Measurements from ENCODE around the gene GNG7.

Gene GNG7

DNA sequence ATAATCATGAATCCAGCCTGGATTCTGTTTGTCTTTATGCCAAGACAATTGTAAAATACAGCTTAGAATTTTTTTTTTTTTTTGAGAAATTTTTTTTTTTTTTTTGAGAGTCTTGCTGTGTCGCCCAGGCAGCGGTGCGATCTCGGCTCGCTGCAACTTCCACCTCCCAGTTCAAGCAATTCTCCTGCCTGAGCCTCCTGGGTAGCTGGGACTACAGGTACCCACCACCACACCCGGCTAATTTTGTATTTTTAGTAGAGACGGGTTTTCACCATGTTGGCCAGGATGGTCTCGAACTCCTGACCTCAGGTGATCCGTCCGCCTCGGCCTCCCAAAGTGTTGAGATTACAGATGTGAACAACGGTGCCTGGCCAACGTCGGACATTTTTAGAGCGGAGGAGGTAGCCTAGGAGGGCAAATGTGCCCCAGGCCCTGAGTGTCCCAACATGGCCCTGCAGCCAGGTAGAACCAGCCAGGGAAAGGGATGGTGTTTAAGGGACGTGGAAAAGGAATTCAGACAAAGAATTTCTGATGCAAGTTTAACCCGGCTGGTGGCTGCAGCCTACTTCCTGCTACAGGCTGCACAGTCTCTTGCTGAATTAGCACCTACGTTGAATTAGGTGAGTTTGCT is 89.8 kb downstream of the GNG7 start:
- Histone ChIP-seq H2AFZ (ENCODE audit: low read length) (no peak overlapping the region), H3K9me2 (replicated peaks; ENCODE audit: insufficient read depth, low read length) (no peaks in the 10 kb centered on the region), H3K36me3 (replicated peaks; ENCODE audit: insufficient read depth, low read length) (no peaks in the 10 kb centered on the region), H3K27me3 (replicated peaks; ENCODE audit: insufficient read depth, low read length) (no peaks in the 10 kb centered on the region), H3K9me3 (replicated peaks; ENCODE audit: insufficient read depth, low read length) (no peaks in the 10 kb centered on the region), H3K4me1 (ENCODE audit: low read length) (peaks cover 36% of the 10 kb centered on the region), H3K9ac (ENCODE audit: low read length) (no peak overlapping the region), H3K4me3 (ENCODE audit: low read length) (no peak overlapping the region), H3F3A (ENCODE audit: insufficient read depth, low read length) (peaks cover 37% of the 10 kb centered on the region), H3K4me2 (ENCODE audit: low read depth, low read length) (no peak overlapping the region), H4K20me1 (ENCODE audit: insufficient read depth, low read length) (no peaks in the 10 kb centered on the region), H3K27ac (ENCODE audit: low read length) (no peak overlapping the region), H3K79me2 (ENCODE audit: low read length) (peaks cover 32% of the 10 kb centered on the region)
- no peak for DNase-seq
- no peak for TF ChIP-seq EZH2 (optimal IDR thresholded peaks at IDR 0.05; ENCODE audit: low read depth, low read length)

DNA sequence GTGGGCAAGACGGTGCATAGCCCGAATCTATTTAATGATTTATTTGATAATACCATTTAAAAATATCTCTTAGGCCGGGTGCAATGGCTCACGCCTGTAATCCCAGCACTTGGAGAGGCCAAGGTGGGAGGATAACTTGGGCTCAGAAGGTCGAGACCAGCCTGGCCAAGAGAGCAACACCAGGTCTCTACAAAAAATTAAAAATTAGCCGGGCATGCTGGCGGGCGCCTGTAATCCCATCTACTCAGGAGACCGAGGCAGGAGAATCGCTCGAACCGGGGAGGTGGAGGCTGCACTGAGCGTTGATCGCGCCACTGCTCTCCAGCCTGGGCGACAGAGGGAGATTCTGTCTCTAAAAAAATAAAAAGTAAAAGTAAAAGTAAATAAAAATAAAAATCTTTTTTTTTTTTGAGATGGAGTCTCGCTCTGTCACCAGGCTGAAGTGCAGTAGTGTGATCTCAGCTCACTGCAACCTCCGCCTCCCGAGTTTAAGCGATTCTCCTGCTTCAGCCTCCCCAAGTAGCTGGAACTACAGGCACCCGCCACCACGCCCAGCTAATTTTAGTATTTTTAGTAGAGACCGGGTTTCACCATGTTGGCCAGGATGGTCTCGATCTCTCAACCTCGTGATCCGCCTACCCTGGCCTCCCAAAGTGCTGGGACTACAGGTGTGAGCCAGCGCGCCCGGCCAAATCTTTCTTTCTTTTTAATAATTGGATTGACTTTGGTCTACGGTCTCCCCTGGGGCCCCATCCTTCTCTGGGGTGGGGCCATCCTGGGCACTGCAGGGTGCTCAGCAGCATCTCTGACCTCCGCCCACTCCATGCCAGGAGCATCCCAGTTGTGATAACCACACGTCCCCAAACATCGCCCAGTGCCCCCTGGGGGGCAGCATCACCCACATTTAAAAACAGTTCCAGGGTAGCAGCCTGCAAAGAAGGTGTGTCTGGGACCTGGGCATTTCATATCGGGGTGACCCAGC is 90.7 kb downstream of the GNG7 start:
- H3K27me3 ChIP-seq (replicated peaks; ENCODE audit: insufficient read depth, low read length): no peaks in the 10 kb centered on the region
- peaks cover 28% of the 10 kb centered on the region for H3K79me2 ChIP-seq (ENCODE audit: low read length)
- peak overlapping the region; percentile 99; the same call in 1 of the 2 replicates for H3K27ac ChIP-seq (ENCODE audit: low read length)
- H3K4me3 ChIP-seq (ENCODE audit: low read length): no peak overlapping the region
- peak overlapping the region; percentile 93 for H3K4me2 ChIP-seq (ENCODE audit: low read depth, low read length)
- peak overlapping the region; percentile 90; the same call in 1 of the 2 replicates for H3K9ac ChIP-seq (ENCODE audit: low read length)
- H3K36me3 ChIP-seq (replicated peaks; ENCODE audit: insufficient read depth, low read length): no peaks in the 10 kb centered on the region
- H3K9me2 ChIP-seq (replicated peaks; ENCODE audit: insufficient read depth, low read length): no peaks in the 10 kb centered on the region
- peaks cover 39% of the 10 kb centered on the region for H3F3A ChIP-seq (ENCODE audit: insufficient read depth, low read length)
- no peaks in the 10 kb centered on the region for H3K9me3 ChIP-seq (replicated peaks; ENCODE audit: insufficient read depth, low read length)
- H4K20me1 ChIP-seq (ENCODE audit: insufficient read depth, low read length): no peaks in the 10 kb centered on the region
- no peak overlapping the region for H2AFZ ChIP-seq (ENCODE audit: low read length)
- peaks cover 37% of the 10 kb centered on the region for H3K4me1 ChIP-seq (ENCODE audit: low read length)
- no peak for TF ChIP-seq EZH2phosphoT487 (IDR thresholded peaks at IDR 0.05; ENCODE audit: low read length)
- TF ChIP-seq, protein P1, sequence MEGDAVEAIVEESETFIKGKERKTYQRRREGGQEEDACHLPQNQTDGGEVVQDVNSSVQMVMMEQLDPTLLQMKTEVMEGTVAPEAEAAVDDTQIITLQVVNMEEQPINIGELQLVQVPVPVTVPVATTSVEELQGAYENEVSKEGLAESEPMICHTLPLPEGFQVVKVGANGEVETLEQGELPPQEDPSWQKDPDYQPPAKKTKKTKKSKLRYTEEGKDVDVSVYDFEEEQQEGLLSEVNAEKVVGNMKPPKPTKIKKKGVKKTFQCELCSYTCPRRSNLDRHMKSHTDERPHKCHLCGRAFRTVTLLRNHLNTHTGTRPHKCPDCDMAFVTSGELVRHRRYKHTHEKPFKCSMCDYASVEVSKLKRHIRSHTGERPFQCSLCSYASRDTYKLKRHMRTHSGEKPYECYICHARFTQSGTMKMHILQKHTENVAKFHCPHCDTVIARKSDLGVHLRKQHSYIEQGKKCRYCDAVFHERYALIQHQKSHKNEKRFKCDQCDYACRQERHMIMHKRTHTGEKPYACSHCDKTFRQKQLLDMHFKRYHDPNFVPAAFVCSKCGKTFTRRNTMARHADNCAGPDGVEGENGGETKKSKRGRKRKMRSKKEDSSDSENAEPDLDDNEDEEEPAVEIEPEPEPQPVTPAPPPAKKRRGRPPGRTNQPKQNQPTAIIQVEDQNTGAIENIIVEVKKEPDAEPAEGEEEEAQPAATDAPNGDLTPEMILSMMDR (IDR thresholded peaks at IDR 0.05; ENCODE audit: low read length): peak; percentile 10; the same call in 1 of the 2 replicates
- no peak for DNase-seq

DNA sequence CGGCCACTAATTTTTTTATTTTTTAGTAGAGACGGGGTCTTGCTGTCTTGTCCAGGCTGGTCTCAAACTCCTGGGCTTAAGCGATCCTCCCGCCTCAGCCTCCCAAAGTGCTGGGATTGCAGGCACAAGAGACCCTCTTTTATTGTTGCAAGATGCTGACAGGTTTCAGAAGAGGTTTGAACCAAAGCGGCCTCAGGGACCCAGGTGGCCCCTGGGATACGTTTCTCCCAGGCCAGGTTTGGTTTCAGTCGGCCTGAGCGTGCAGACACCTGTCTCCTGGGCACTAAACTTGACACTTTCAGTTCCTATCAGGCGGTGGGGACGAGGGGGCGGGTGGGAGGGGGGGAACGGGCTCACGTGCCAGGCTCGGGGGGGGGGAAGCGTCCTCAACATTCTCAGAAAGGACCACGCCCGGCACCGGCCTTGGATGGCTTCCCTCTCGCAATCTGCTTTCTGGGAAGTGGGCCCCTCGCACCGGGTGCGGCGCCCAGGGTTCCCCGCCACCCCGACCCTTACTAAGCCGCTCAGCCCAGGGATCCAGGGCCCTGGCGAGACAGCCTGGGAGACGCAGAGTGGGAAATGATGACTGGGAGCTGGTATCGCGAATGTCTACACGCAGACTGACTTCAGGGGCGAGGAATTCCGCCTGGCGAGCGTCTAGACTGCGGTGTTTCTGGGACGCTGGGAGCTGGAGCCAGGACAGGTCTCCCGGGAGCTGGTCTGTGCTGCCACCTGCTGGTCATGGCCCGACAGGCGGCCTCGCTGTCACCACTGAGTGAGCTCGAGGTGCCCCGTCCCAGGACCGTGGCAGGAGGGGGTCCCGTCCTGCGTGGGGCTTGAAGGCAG is 91.6 kb downstream of the GNG7 start:
- no peaks in the 10 kb centered on the region for H4K20me1 ChIP-seq (ENCODE audit: insufficient read depth, low read length)
- H3K4me2 ChIP-seq (ENCODE audit: low read depth, low read length): peak overlapping the region; percentile 93
- peaks cover 39% of the 10 kb centered on the region for H3F3A ChIP-seq (ENCODE audit: insufficient read depth, low read length)
- H3K4me1 ChIP-seq (ENCODE audit: low read length): peaks cover 40% of the 10 kb centered on the region
- H3K4me3 ChIP-seq (ENCODE audit: low read length): peak overlapping the region; percentile 64
- peak; percentile 97 for DNase-seq
- H3K9me2 ChIP-seq (replicated peaks; ENCODE audit: insufficient read depth, low read length): no peaks in the 10 kb centered on the region
- TF ChIP-seq EZH2 (optimal IDR thresholded peaks at IDR 0.05; ENCODE audit: low read depth, low read length): no peak
- TF ChIP-seq, protein P1 (IDR thresholded peaks at IDR 0.05; ENCODE audit: low read length): peak; percentile 98
- H3K9me3 ChIP-seq (replicated peaks; ENCODE audit: insufficient read depth, low read length): no peaks in the 10 kb centered on the region
- H3K36me3 ChIP-seq (replicated peaks; ENCODE audit: insufficient read depth, low read length): no peaks in the 10 kb centered on the region
- peaks cover 33% of the 10 kb centered on the region for H3K79me2 ChIP-seq (ENCODE audit: low read length)
- H3K9ac ChIP-seq (ENCODE audit: low read length): peak overlapping the region; percentile 90
- no peaks in the 10 kb centered on the region for H3K27me3 ChIP-seq (replicated peaks; ENCODE audit: insufficient read depth, low read length)
- peak overlapping the region; percentile 99 for H3K27ac ChIP-seq (ENCODE audit: low read length)
- H2AFZ ChIP-seq (ENCODE audit: low read length): no peak overlapping the region

Measured in MM.1S (cell line).